Epithelial cell of esophagus (primary cell): Measurements from ENCODE around the gene ZC3H7B.

Experiments used
- DNase-seq: peaks from one replicate; pipeline ENCODE4 v3.0.0; 2010; ENCODE audit warnings: low read depth
- H3K4me3 ChIP-seq: 2 replicates; pipeline ENCODE4 v1.5.1; 2011; ENCODE audit warnings: mild to moderate bottlenecking, low read length, control low read depth
- TF ChIP-seq, protein P1 (sequence below): IDR thresholded peaks from 2 replicates; pipeline ENCODE4 v1.5.1; 2011; ENCODE audit warnings: low read depth, mild to moderate bottlenecking, low read length, control low read depth, inconsistent platforms; ENCODE audit not compliant: insufficient read depth; ENCODE audit errors: missing control alignments

Gene ZC3H7B

DNA sequence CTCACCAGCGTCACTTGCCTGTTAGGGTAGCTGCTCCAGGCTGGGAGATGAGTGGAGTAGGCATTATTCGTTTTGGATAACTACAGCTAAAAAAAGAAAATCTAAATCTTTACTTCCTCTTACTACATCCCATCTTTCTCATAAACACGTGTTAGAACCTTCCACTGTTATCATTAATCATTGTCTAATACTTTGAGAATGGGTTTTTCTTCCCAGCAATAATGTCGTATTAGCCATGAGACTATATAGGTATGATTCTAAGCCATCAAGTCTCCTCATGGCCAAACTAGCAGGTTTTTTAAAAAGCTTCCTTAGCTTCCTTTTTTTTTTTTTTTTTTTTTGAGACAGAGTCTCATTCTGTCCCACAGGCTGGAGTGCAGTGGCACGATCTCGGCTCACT lies 76.5 kb downstream of the ZC3H7B start:
- no peak overlapping the region for H3K4me3 ChIP-seq
- DNase-seq = no peak
- TF ChIP-seq, protein P1, sequence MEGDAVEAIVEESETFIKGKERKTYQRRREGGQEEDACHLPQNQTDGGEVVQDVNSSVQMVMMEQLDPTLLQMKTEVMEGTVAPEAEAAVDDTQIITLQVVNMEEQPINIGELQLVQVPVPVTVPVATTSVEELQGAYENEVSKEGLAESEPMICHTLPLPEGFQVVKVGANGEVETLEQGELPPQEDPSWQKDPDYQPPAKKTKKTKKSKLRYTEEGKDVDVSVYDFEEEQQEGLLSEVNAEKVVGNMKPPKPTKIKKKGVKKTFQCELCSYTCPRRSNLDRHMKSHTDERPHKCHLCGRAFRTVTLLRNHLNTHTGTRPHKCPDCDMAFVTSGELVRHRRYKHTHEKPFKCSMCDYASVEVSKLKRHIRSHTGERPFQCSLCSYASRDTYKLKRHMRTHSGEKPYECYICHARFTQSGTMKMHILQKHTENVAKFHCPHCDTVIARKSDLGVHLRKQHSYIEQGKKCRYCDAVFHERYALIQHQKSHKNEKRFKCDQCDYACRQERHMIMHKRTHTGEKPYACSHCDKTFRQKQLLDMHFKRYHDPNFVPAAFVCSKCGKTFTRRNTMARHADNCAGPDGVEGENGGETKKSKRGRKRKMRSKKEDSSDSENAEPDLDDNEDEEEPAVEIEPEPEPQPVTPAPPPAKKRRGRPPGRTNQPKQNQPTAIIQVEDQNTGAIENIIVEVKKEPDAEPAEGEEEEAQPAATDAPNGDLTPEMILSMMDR = no peak

DNA sequence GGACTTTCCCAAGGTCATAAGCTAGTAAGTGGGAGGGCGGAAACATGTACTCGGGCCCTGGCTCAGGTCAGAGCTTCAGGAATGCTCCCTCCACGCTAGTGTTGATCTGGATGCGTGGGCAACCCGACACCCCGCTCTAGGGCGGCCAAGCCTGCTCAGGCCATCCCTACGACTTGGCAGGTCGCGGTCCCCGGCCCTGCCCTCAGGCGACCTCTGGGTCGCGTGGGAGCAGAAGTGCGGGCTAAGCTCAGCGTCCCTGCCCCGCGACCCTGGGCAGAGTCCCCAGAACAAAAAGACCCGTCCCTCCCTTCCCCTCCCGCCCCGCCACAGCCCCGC lies 79.6 kb downstream of the ZC3H7B start:
- TF ChIP-seq, protein P1 = no peak
- DNase-seq = peak; percentile 61
- peak overlapping the region; percentile 54 for H3K4me3 ChIP-seq

DNA sequence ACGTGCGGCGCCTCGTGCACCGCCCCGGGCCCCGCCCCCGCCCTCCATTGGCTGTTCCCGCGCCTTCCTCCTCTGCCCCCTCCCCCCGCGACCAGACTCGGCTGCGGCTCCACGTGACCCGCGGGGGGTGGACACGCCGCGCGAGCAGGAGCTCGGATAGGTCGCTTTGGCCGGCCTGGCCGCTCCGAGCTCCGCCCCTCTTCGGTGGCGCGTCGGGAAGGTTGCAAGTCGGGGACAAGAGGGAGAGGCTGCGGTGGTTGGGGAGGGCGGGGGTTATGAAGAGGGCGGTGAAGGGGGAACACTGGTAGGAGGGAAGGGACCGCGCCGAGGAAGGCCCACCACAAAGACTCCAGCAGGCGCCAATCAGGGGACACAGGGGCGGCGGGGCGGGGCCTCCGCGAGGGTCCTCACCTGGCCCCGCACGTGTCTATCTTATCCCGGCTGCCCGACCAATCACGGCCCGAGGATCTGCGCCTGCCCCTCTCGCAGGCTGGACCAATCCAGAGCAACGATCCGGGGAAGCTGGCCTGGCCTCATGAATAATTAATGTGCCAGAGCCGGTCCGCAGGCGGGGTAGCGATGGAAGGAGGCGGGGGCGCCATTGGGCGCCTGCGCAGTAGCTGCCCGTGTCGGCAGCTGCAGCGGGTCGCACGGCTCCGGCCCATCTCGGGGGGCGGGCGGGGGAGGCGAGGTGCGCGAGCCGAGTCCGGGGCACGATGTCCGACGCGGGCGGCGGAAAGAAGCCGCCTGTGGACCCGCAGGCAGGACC lies 80.2 kb downstream of the ZC3H7B start, which contains the start of gene TEF:
Gene TEF, plus strand, starts transcription at position 614 of the 769 bp plus-strand sequence. Its CDS starts 103 bp downstream, at position 717.
- peak; percentile 99 for DNase-seq
- TF ChIP-seq, protein P1 = no peak
- peak within 1 kb of the TSS; percentile 75 for H3K4me3 ChIP-seq

DNA sequence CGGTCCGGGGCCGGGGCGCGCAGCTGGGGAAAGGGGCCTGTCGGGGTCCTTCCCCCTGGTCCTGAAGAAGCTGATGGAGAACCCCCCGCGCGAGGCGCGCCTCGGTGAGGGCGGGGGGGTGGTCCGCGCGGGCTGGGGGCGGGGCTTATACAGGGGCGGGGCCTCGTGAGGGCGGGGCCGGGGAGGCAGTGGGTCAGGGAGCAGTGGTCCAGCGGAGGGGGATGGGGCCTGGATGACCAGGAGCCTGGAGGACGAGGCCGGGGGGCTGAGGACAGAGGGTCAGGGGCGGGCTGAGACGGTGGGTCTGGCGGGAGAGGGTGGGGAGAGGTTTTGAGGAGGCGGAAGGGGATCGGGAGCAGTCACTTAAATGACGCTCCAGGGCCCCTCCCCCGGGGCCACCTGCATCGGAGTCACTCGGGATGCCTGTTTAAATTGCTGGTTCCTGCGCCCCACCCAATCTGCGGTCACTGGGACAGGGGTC lies 80.8 kb downstream of the ZC3H7B start:
- DNase-seq = peak; percentile 30
- TF ChIP-seq, protein P1 = no peak
- peak overlapping the region; percentile 75 for H3K4me3 ChIP-seq

- no peak for DNase-seq
Observed at GRCh38 chr22:41382610-41383009, 81.3 kb downstream of the ZC3H7B start.

DNA sequence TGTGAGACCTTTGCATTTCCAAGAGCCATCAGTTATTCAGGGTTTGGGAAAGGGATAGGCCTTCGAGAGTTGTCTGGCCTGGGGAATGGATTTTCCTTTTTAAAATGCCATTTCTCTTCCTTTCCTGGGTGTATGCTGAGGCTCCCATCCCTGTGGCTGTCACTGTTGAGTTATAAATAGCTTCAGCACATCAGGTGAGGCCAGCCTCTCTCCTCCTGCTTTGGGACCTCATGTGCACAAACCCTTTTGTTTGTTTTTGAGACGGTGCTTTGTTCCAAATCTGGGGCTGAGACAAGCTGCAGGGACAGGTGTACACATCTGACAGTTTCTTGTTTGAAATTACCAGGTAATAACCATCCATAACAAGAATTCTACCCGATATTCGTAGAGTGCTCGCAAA lies 81.8 kb downstream of the ZC3H7B start:
- TF ChIP-seq, protein P1 = no peak
- peak overlapping the region; percentile 75 for H3K4me3 ChIP-seq

More at GRCh38 chr22:41382610-41383009, 81.3 kb downstream of the ZC3H7B start:
- TF ChIP-seq, protein P1 = no peak
- H3K4me3 ChIP-seq = peak overlapping the region; percentile 75

GRCh38 chr22:41384128-41384527 lies 82.8 kb downstream of the ZC3H7B start:
- no peak overlapping the region for H3K4me3 ChIP-seq
- TF ChIP-seq, protein P1 = no peak
- no peak for DNase-seq

More for the DNA sequence above, 81.8 kb downstream of the ZC3H7B start:
- no peak for DNase-seq
